A549 (cell line): Measurements from ENCODE around the gene CKLF. TPM values are rescaled to one million over a fixed set of nuclear protein-coding genes. Genes with fewer than 3 reads are reported as not detected.

Experiments used
- ATAC-seq, 2 experiments: fragments of 200-7000 bp in 1 of 2; fragments of >200 bp in 1 of 2; cut with Nextera tagmentation in 1 of 2; cut with Tn5 transposase in 1 of 2; 3 replicates each; pipeline versions ENCODE4 v1.8.0 to v1.9.1; 2018 to 2020; ENCODE audit warnings: mild to moderate bottlenecking in 1 of 2, moderate library complexity in 1 of 2
- CTCF ChIA-PET: fragments of 300-600 bp; sonication (Branson Sonifier 250); formaldehyde crosslinking; extraction: SDS; loops from one replicate; lab custom pipeline; 2021; ENCODE audit warnings: antibody characterized with exemption, inconsistent platforms; lab: Yijun Ruan, JAX
- POLR2A ChIA-PET: fragments of 350-600 bp; formaldehyde crosslinking; extraction: SDS; loops from one replicate; lab custom pipeline; 2021; ENCODE audit warnings: antibody characterized with exemption, inconsistent platforms; lab: Yijun Ruan, JAX
- DNase-seq, 2 experiments: peaks; one replicate each; pipeline versions ENCODE4 v3.0.0 to v3.0.0-alpha.2; 2011 to 2016; ENCODE audit warnings: low read depth in 1 of 2, low spot score in 1 of 2
- FAIRE-seq: peaks from 2 replicates; lab custom pipeline; 2011; peaks lifted over from hg19 to GRCh38; lab: Jason Lieb, UNC
- H3K27ac ChIP-seq, 2 experiments: fragments of >200 bp; sonication (Bioruptor Twin); formaldehyde crosslinking; 3 replicates each; pipeline ENCODE4 v1.5.1; 2016 to 2017
- H3K4me1 ChIP-seq: fragments of >200 bp; sonication (Bioruptor Twin); formaldehyde crosslinking; 3 replicates; pipeline ENCODE4 v1.6.1; 2016
- H3K4me2 ChIP-seq: fragments of >200 bp; sonication (Bioruptor Twin); formaldehyde crosslinking; 3 replicates; pipeline ENCODE4 v1.6.1; 2016
- H3K4me3 ChIP-seq: fragments of >200 bp; sonication (Bioruptor Twin); formaldehyde crosslinking; 3 replicates; pipeline ENCODE4 v1.5.1; 2016
- H3K9me3 ChIP-seq: fragments of >200 bp; sonication (Bioruptor Twin); formaldehyde crosslinking; 3 replicates; pipeline ENCODE4 v1.6.1; 2016
- CEBPB ChIP-seq, 2 experiments: fragments of >200 bp in 1 of 2; sonication (Bioruptor Twin) in 1 of 2; formaldehyde crosslinking in 1 of 2; IDR thresholded peaks; 2 replicates each; pipeline ENCODE4 v1.6.1; 2012 to 2016
- E2F6 ChIP-seq: IDR thresholded peaks from 2 replicates; pipeline ENCODE4 v1.6.1; 2012; ENCODE audit warnings: low read depth, borderline replicate concordance
- EHF ChIP-seq: fragments of 250-450 bp; sonication (Bioruptor Pico); IDR thresholded peaks from 2 replicates; pipeline ENCODE4 v1.5.0; 2020; ENCODE audit warnings: mild to moderate bottlenecking
- EHMT2 ChIP-seq: fragments of 200-600 bp; sonication (generic); IDR thresholded peaks from 2 replicates; pipeline ENCODE4 v1.6.1; 2016; ENCODE audit warnings: antibody characterized with exemption, low read depth, mild to moderate bottlenecking, moderate library complexity
- EP300 ChIP-seq, 2 experiments: fragments of >200 bp; sonication (Bioruptor Twin); formaldehyde crosslinking; IDR thresholded peaks; 2 replicates in 1 of 2; 3 replicates in 1 of 2; pipeline ENCODE4 v1.6.1; 2016 to 2017
- FOSL2 ChIP-seq, 2 experiments: fragments of 450-650 bp in 1 of 2; fragments of >200 bp in 1 of 2; sonication (Bioruptor Twin) in 1 of 2; formaldehyde crosslinking; IDR thresholded peaks; 2 replicates each; pipeline versions ENCODE4 v1.5.0 to v1.6.1; 2016 to 2020; ENCODE audit warnings: mild to moderate bottlenecking in 1 of 2, moderate library complexity in 1 of 2
- GATA3 ChIP-seq: IDR thresholded peaks from 2 replicates; pipeline ENCODE4 v1.6.1; 2012; ENCODE audit warnings: borderline replicate concordance
- HDAC2 ChIP-seq: fragments of 200-600 bp; sonication (generic); IDR thresholded peaks from 2 replicates; pipeline ENCODE4 v1.6.1; 2016
- HEYL ChIP-seq: fragments of 250-450 bp; sonication (Bioruptor Pico); IDR thresholded peaks from 2 replicates; pipeline ENCODE4 v1.8.0; 2021; ENCODE audit warnings: mild to moderate bottlenecking, moderate library complexity
- HOXB13 ChIP-seq: fragments of 250-450 bp; sonication (Bioruptor Pico); IDR thresholded peaks from 2 replicates; pipeline ENCODE4 v1.5.0; 2020; ENCODE audit warnings: low read depth, mild to moderate bottlenecking, moderate library complexity
- KDM1A ChIP-seq: fragments of 200-600 bp; sonication (generic); IDR thresholded peaks from 2 replicates; pipeline ENCODE4 v1.6.1; 2016; ENCODE audit warnings: low read depth, mild to moderate bottlenecking
- MAFK ChIP-seq: fragments of 450-650 bp; IDR thresholded peaks from 2 replicates; pipeline ENCODE4 v1.6.1; 2014; ENCODE audit not compliant: partially characterized antibody
- MYC ChIP-seq: IDR thresholded peaks from 2 replicates; pipeline ENCODE4 v1.6.1; 2012; ENCODE audit warnings: mild to moderate bottlenecking, inconsistent platforms, low read length, improper control_type of control experiment, borderline replicate concordance
- PBX3 ChIP-seq: IDR thresholded peaks from 2 replicates; pipeline ENCODE4 v1.6.1; 2012
- POLR2AphosphoS2 ChIP-seq: conservative IDR thresholded peaks from 2 replicates; pipeline ENCODE4 v1.6.1; 2012; ENCODE audit warnings: low read length, improper control_type of control experiment, inconsistent platforms
- RAD21 ChIP-seq, 2 experiments: fragments of >200 bp in 1 of 2; sonication (Bioruptor Twin) in 1 of 2; formaldehyde crosslinking in 1 of 2; IDR thresholded peaks in 1 of 2; conservative IDR thresholded peaks in 1 of 2; 2 replicates in 1 of 2; 3 replicates in 1 of 2; pipeline ENCODE4 v1.6.1; 2012 to 2018; ENCODE audit warnings: inconsistent platforms in 1 of 2
- REST ChIP-seq: fragments of 200-600 bp; sonication (generic); IDR thresholded peaks from 2 replicates; pipeline ENCODE4 v1.6.1; 2016; ENCODE audit warnings: antibody characterized with exemption, mild to moderate bottlenecking, moderate library complexity
- RFX5 ChIP-seq: fragments of 450-650 bp; IDR thresholded peaks from 2 replicates; pipeline ENCODE4 v1.7.1; 2014; ENCODE audit warnings: antibody characterized with exemption, mild to moderate bottlenecking, moderate library complexity
- TP53 ChIP-seq: fragments of 250-450 bp; sonication (Bioruptor Pico); IDR thresholded peaks from 2 replicates; pipeline ENCODE4 v1.5.0; 2021; ENCODE audit warnings: mild to moderate bottlenecking, moderate library complexity
- ZC3H11A ChIP-seq: fragments of 450-650 bp; IDR thresholded peaks from 2 replicates; pipeline ENCODE4 v1.6.1; 2014; ENCODE audit warnings: antibody characterized with exemption, mild to moderate bottlenecking
- WGBS: methylation state at CpG from one replicate; pipeline ENCODE4 v1.1.6; 2017; ENCODE audit errors: missing lambda C conversion rate; 5-methylcytosine and 5-hydroxymethylcytosine counted together
- polyA plus RNA-seq, 4 experiments: library from polyadenylated mRNA; depleted of rRNA in 3 of 4; stranded (reverse); fragments of >200 nt; fragmentation: RNase III in 1 of 4; extraction: RNeasy Plus Mini Kit Qiagen cat#74134 plus additional on column Dnase treatment in 1 of 4; gene quantifications; 2 replicates in 3 of 4; 3 replicates in 1 of 4; pipeline ENCODE4 v1.2.3, GENCODE V29; 2011 to 2017
- TF ChIP-seq, protein P1 (sequence below): fragments of 450-650 bp; IDR thresholded peaks from 2 replicates; pipeline ENCODE4 v1.6.1; 2014; ENCODE audit warnings: antibody characterized with exemption

Gene CKLF
- polyA plus RNA-seq, 2 of the 4 experiments (the other 2 are of a cell fraction), result 85.1 to 87.0 TPM

- TF ChIP-seq CEBPB (IDR thresholded peaks at IDR 0.05) (no peak), E2F6 (no peak), HOXB13 (CRISPR knock-in tag) (no peak), MAFK (no peak)
- TF ChIP-seq, protein P1, sequence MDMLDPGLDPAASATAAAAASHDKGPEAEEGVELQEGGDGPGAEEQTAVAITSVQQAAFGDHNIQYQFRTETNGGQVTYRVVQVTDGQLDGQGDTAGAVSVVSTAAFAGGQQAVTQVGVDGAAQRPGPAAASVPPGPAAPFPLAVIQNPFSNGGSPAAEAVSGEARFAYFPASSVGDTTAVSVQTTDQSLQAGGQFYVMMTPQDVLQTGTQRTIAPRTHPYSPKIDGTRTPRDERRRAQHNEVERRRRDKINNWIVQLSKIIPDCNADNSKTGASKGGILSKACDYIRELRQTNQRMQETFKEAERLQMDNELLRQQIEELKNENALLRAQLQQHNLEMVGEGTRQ, result no peak
- TF ChIP-seq, all 56 proteins: peak for 0
These were observed 47.4 kb downstream of the CKLF start (continued) for GRCh38 chr16:66599726-66600125.

GRCh38 chr16:66600477-66600876 is 48.1 kb downstream of the CKLF start:
- peaks cover 6% of the 10 kb centered on the region for H3K4me1 ChIP-seq
- POLR2A ChIA-PET, result no interaction called here
- no peaks in the 10 kb centered on the region for H3K9me3 ChIP-seq
- no peak overlapping the region for H3K4me2 ChIP-seq
- CTCF ChIA-PET, result interaction anchor here (0.8 to 1.7 kb wide), 6 partner anchors 8 to 258 kb away, joined by 3 to 5 read pairs (median 4); no protein-coding TSS in a partner anchor
- ATAC-seq (no peak), FAIRE-seq (no peak), DNase-seq (no peak)
- 100% methylated on average over 1 of the region's 1 CpG for WGBS
- TF ChIP-seq PBX3, result no peak
- no peak for TF ChIP-seq GATA3
- no peak for TF ChIP-seq POLR2AphosphoS2
- no peak for TF ChIP-seq HEYL (CRISPR knock-in tag)
- TF ChIP-seq, protein P1, result no peak
- no peak for TF ChIP-seq REST
- no peak for TF ChIP-seq RAD21 (conservative IDR thresholded peaks at IDR 0.05 in 1 of 2, IDR thresholded peaks at IDR 0.05 in 1 of 2)
- no peak for TF ChIP-seq MYC
- no peak for TF ChIP-seq ZC3H11A
- TF ChIP-seq RFX5, result no peak
- no peak for TF ChIP-seq TP53 (CRISPR knock-in tag)
- TF ChIP-seq EP300 (IDR thresholded peaks at IDR 0.05), result no peak
- no peak for TF ChIP-seq HOXB13 (CRISPR knock-in tag)
- TF ChIP-seq EHMT2, result no peak
- TF ChIP-seq HDAC2, result no peak
- no peak for TF ChIP-seq EHF (CRISPR knock-in tag)
- TF ChIP-seq KDM1A, result no peak
- no peak for TF ChIP-seq FOSL2 (IDR thresholded peaks at IDR 0.05)
- TF ChIP-seq FOSL2 (CRISPR knock-in tag; IDR thresholded peaks at IDR 0.05), result no peak
- H3K4me3 ChIP-seq, result no peak overlapping the region
- no peak overlapping the region for H3K27ac ChIP-seq
